GM23338 (cell line): Measurements from ENCODE around the gene FBXW7. TPM values are rescaled to one million over a fixed set of nuclear protein-coding genes. Genes with fewer than 3 reads are reported as not detected.

Source experiments
- ATAC-seq: fragments of 200-7000 bp; cut with Tn5 transposase; 3 replicates; pipeline ENCODE4 v1.9.1; 2020
- DNase-seq: peaks from one replicate; pipeline ENCODE4 v3.0.0-alpha.2; 2015; ENCODE audit warnings: low spot score
- H2AFZ ChIP-seq: fragments of 200-600 bp; sonication (generic); 2 replicates; pipeline ENCODE4 v1.8.0; 2016; ENCODE audit warnings: antibody characterized with exemption, mild to moderate bottlenecking, moderate library complexity
- H3F3A ChIP-seq: fragments of 200-600 bp; sonication (generic); replicated peaks from 2 replicates; pipeline ENCODE4 v1.8.0; 2017; ENCODE audit warnings: antibody characterized with exemption, mixed run types, low read depth
- H3K27ac ChIP-seq: fragments of 200-600 bp; sonication (generic); 2 replicates; pipeline ENCODE4 v1.6.1; 2016; ENCODE audit warnings: low read depth
- H3K27me3 ChIP-seq: fragments of 200-600 bp; sonication (generic); 2 replicates; pipeline ENCODE4 v1.8.0; 2016; ENCODE audit warnings: mild to moderate bottlenecking, mixed run types, moderate library complexity; ENCODE audit not compliant: insufficient read depth
- H3K36me3 ChIP-seq: fragments of 200-600 bp; sonication (generic); 2 replicates; pipeline ENCODE4 v1.8.0; 2016; ENCODE audit warnings: mild to moderate bottlenecking; ENCODE audit not compliant: insufficient read depth
- H3K4me1 ChIP-seq: fragments of 200-600 bp; sonication (generic); 2 replicates; pipeline ENCODE4 v1.8.0; 2016; ENCODE audit warnings: mild to moderate bottlenecking, moderate library complexity; ENCODE audit not compliant: insufficient read depth
- H3K4me2 ChIP-seq: fragments of 200-600 bp; sonication (generic); 2 replicates; pipeline ENCODE4 v1.7.1; 2017; ENCODE audit warnings: mixed run types
- H3K4me3 ChIP-seq: fragments of 200-600 bp; sonication (generic); 2 replicates; pipeline ENCODE4 v1.6.1; 2016; ENCODE audit warnings: mixed run types
- H3K79me2 ChIP-seq: fragments of 200-600 bp; sonication (generic); replicated peaks from 2 replicates; pipeline ENCODE4 v1.8.0; 2017; ENCODE audit warnings: mild to moderate bottlenecking; ENCODE audit not compliant: insufficient read depth
- H3K9me2 ChIP-seq: fragments of 200-600 bp; sonication (generic); 2 replicates; pipeline ENCODE4 v1.8.0; 2017; ENCODE audit not compliant: insufficient read depth
- H4K20me1 ChIP-seq: fragments of 200-600 bp; sonication (generic); replicated peaks from 2 replicates; pipeline ENCODE4 v1.8.0; 2017; ENCODE audit warnings: mild to moderate bottlenecking; ENCODE audit not compliant: insufficient read depth
- H3K27ac Mint-ChIP-seq: 2 replicates; pipeline ENCODE4 v1.8.0; 2020; ENCODE audit warnings: inconsistent platforms, mild to moderate bottlenecking, moderate library complexity, mixed read lengths
- H3K27me3 Mint-ChIP-seq: 3 replicates; pipeline ENCODE4 v1.8.0; 2022; ENCODE audit warnings: low read depth, mild to moderate bottlenecking, moderate library complexity, mixed read lengths, inconsistent platforms; ENCODE audit not compliant: insufficient read depth, poor library complexity
- H3K36me3 Mint-ChIP-seq: 3 replicates; pipeline ENCODE4 v1.8.0; 2021; ENCODE audit warnings: low read depth, mild to moderate bottlenecking, inconsistent platforms, moderate library complexity, mixed read lengths
- H3K4me1 Mint-ChIP-seq: 3 replicates; pipeline ENCODE4 v1.8.0; 2020; ENCODE audit warnings: mild to moderate bottlenecking, inconsistent platforms, mixed read lengths
- H3K4me3 Mint-ChIP-seq: 3 replicates; pipeline ENCODE4 v1.8.0; 2021; ENCODE audit warnings: moderate library complexity, mild to moderate bottlenecking, inconsistent platforms, mixed read lengths
- H3K9me3 Mint-ChIP-seq: 3 replicates; pipeline ENCODE4 v1.8.0; 2020; ENCODE audit warnings: moderate library complexity, mild to moderate bottlenecking, inconsistent platforms, mixed read lengths
- CREB1 ChIP-seq: fragments of 250-450 bp; sonication (Bioruptor Pico); IDR thresholded peaks from 2 replicates; pipeline ENCODE4 v1.5.0; 2020; ENCODE audit warnings: low read depth, mild to moderate bottlenecking, moderate library complexity
- ETS1 ChIP-seq: IDR thresholded peaks from 2 replicates; pipeline ENCODE4 v1.6.1; 2016; ENCODE audit warnings: antibody characterized with exemption
- EZH2 ChIP-seq: fragments of 200-600 bp; sonication (generic); IDR thresholded peaks from one replicate; pipeline ENCODE4 v1.8.0; 2017; ENCODE audit warnings: antibody characterized with exemption, mild to moderate bottlenecking, low read depth; ENCODE audit not compliant: unreplicated experiment
- EZH2phosphoT487 ChIP-seq: fragments of 200-600 bp; sonication (generic); IDR thresholded peaks from one replicate; pipeline ENCODE4 v1.8.1; 2018; ENCODE audit warnings: antibody characterized with exemption; ENCODE audit not compliant: unreplicated experiment
- JUNB ChIP-seq: IDR thresholded peaks from one replicate; pipeline ENCODE4 v1.6.1; 2016; ENCODE audit warnings: antibody characterized with exemption; ENCODE audit not compliant: unreplicated experiment
- NANOG ChIP-seq: IDR thresholded peaks from 2 replicates; pipeline ENCODE4 v1.6.1; 2016; ENCODE audit warnings: antibody characterized with exemption, borderline replicate concordance
- POLR2AphosphoS5 ChIP-seq: IDR thresholded peaks from 2 replicates; pipeline ENCODE4 v1.6.1; 2016; ENCODE audit warnings: antibody characterized with exemption, low read depth
- STAT1 ChIP-seq: IDR thresholded peaks from one replicate; pipeline ENCODE4 v1.6.1; 2016; ENCODE audit warnings: antibody characterized with exemption; ENCODE audit not compliant: unreplicated experiment
- ZNF114 ChIP-seq: fragments of 250-450 bp; sonication (Bioruptor Pico); IDR thresholded peaks from 2 replicates; pipeline ENCODE4 v1.5.0; 2020; ENCODE audit warnings: mild to moderate bottlenecking, moderate library complexity
- ZNF331 ChIP-seq: fragments of 250-450 bp; sonication (Bioruptor Pico); IDR thresholded peaks from 2 replicates; pipeline ENCODE4 v1.5.0; 2020; ENCODE audit warnings: low read depth, mild to moderate bottlenecking, moderate library complexity
- ZNF462 ChIP-seq: fragments of 250-450 bp; sonication (Bioruptor Pico); IDR thresholded peaks from 2 replicates; pipeline ENCODE4 v1.5.0; 2020; ENCODE audit warnings: mild to moderate bottlenecking, moderate library complexity
- polyA plus RNA-seq: library from polyadenylated mRNA; unstranded; fragments of >200 nt; fragmentation: Nextera tagmentation; extraction: Ambion mirVana; gene quantifications from 2 replicates; pipeline ENCODE4 v1.2.1, GENCODE V29; 2016
- total RNA-seq: library from RNA; depleted of rRNA; stranded (reverse); fragments of >200 nt; shearing (Covaris generic); gene quantifications from 2 replicates; pipeline ENCODE4 v1.2.3, GENCODE V29; 2014
- TF ChIP-seq, protein P1 (sequence below), 2 experiments: fragments of 200-600 bp in 1 of 2; sonication (generic) in 1 of 2; conservative IDR thresholded peaks; 2 replicates each; pipeline versions ENCODE4 v1.5.1 to v1.6.1; 2016 to 2017; ENCODE audit warnings: antibody characterized with exemption in 2 of 2, low read depth in 2 of 2, mild to moderate bottlenecking in 2 of 2, moderate library complexity in 1 of 2
- TF ChIP-seq, protein P2 (sequence below): IDR thresholded peaks from one replicate; pipeline ENCODE4 v1.6.1; 2018; ENCODE audit warnings: antibody characterized with exemption; ENCODE audit not compliant: unreplicated experiment

FBXW7 gene
- total and polyA plus RNA-seq, 2 experiments from 2014 or later: 25.8 to 34.7 TPM

- Histone ChIP-seq H3F3A (no peaks in the 10 kb centered on the region), H2AFZ (no peak overlapping the region), H3K9me2 (no peaks in the 10 kb centered on the region), H3K4me1 (no peaks in the 10 kb centered on the region), H3K4me3 (no peak overlapping the region), H3K27me3 (no peaks in the 10 kb centered on the region), H3K4me2 (no peak overlapping the region), H3K79me2 (0 out of 2 replicates have a peak, but pooled peaks cover 3% of the 10 kb centered on the region), H3K27ac (no peak overlapping the region), H4K20me1 (no peaks in the 10 kb centered on the region; the same call in 1 of the 2 replicates), H3K36me3 (no peaks in the 10 kb centered on the region)
- TF ChIP-seq ZNF462 (CRISPR knock-in tag): no peak
- TF ChIP-seq EZH2phosphoT487: no peak
- no peak for TF ChIP-seq EZH2
- no peak for TF ChIP-seq CREB1 (CRISPR knock-in tag)
- TF ChIP-seq ETS1: no peak
- TF ChIP-seq, protein P1, sequence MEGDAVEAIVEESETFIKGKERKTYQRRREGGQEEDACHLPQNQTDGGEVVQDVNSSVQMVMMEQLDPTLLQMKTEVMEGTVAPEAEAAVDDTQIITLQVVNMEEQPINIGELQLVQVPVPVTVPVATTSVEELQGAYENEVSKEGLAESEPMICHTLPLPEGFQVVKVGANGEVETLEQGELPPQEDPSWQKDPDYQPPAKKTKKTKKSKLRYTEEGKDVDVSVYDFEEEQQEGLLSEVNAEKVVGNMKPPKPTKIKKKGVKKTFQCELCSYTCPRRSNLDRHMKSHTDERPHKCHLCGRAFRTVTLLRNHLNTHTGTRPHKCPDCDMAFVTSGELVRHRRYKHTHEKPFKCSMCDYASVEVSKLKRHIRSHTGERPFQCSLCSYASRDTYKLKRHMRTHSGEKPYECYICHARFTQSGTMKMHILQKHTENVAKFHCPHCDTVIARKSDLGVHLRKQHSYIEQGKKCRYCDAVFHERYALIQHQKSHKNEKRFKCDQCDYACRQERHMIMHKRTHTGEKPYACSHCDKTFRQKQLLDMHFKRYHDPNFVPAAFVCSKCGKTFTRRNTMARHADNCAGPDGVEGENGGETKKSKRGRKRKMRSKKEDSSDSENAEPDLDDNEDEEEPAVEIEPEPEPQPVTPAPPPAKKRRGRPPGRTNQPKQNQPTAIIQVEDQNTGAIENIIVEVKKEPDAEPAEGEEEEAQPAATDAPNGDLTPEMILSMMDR (conservative IDR thresholded peaks at IDR 0.05; ENCODE audit: low read depth in 2 of 2): no peak
- no peak for TF ChIP-seq ZNF331 (CRISPR knock-in tag)
- TF ChIP-seq, protein P2, sequence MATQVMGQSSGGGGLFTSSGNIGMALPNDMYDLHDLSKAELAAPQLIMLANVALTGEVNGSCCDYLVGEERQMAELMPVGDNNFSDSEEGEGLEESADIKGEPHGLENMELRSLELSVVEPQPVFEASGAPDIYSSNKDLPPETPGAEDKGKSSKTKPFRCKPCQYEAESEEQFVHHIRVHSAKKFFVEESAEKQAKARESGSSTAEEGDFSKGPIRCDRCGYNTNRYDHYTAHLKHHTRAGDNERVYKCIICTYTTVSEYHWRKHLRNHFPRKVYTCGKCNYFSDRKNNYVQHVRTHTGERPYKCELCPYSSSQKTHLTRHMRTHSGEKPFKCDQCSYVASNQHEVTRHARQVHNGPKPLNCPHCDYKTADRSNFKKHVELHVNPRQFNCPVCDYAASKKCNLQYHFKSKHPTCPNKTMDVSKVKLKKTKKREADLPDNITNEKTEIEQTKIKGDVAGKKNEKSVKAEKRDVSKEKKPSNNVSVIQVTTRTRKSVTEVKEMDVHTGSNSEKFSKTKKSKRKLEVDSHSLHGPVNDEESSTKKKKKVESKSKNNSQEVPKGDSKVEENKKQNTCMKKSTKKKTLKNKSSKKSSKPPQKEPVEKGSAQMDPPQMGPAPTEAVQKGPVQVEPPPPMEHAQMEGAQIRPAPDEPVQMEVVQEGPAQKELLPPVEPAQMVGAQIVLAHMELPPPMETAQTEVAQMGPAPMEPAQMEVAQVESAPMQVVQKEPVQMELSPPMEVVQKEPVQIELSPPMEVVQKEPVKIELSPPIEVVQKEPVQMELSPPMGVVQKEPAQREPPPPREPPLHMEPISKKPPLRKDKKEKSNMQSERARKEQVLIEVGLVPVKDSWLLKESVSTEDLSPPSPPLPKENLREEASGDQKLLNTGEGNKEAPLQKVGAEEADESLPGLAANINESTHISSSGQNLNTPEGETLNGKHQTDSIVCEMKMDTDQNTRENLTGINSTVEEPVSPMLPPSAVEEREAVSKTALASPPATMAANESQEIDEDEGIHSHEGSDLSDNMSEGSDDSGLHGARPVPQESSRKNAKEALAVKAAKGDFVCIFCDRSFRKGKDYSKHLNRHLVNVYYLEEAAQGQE: no peak
- no peak for TF ChIP-seq ZNF114 (CRISPR knock-in tag)
- TF ChIP-seq NANOG: no peak
- TF ChIP-seq JUNB: no peak
- no peak for TF ChIP-seq POLR2AphosphoS5
- TF ChIP-seq STAT1: no peak
- Mint-ChIP-seq H3K4me3 (no peak overlapping the region), H3K27ac (no peak overlapping the region), H3K4me1 (no peaks in the 10 kb centered on the region), H3K27me3 (no peaks in the 10 kb centered on the region), H3K9me3 (no peaks in the 10 kb centered on the region), H3K36me3 (no peaks in the 10 kb centered on the region)
- no peak for DNase-seq
- no peak for ATAC-seq
Measured at GRCh38 chr4:152374153-152374552, 161.7 kb downstream of the FBXW7 start.
